22Rv1 (cell line): ENCODE results near the gene CKS1B.

Source experiments
- H3K27ac ChIP-seq: fragments of 450-650 bp; 2 replicates; pipeline ENCODE4 v1.5.1; 2017
- CTCF ChIP-seq: fragments of 450-650 bp; IDR thresholded peaks from 2 replicates; pipeline ENCODE4 v1.5.1; 2017; ENCODE audit warnings: mild to moderate bottlenecking
- ZFX ChIP-seq: fragments of 450-650 bp; IDR thresholded peaks from 2 replicates; pipeline ENCODE4 v1.6.1; 2017; ENCODE audit warnings: antibody characterized with exemption, borderline replicate concordance

The CKS1B gene

GRCh38 chr1:154972213-154972516, 2.3 kb upstream of the CKS1B start:
- no peak for TF ChIP-seq ZFX
- no peak for TF ChIP-seq CTCF
- peak overlapping the region; percentile 98 for H3K27ac ChIP-seq

- TF ChIP-seq CTCF, result no peak
- H3K27ac ChIP-seq, result peak overlapping the region; percentile 98
Observed at GRCh38 chr1:154972517-154973343, 1.8 kb upstream of the CKS1B start.

GRCh38 chr1:154973344-154974101, 958 bp upstream of the CKS1B start:
- peak overlapping the region; percentile 98 for H3K27ac ChIP-seq
- TF ChIP-seq CTCF (peak; percentile 62), ZFX (no peak)

DNA sequence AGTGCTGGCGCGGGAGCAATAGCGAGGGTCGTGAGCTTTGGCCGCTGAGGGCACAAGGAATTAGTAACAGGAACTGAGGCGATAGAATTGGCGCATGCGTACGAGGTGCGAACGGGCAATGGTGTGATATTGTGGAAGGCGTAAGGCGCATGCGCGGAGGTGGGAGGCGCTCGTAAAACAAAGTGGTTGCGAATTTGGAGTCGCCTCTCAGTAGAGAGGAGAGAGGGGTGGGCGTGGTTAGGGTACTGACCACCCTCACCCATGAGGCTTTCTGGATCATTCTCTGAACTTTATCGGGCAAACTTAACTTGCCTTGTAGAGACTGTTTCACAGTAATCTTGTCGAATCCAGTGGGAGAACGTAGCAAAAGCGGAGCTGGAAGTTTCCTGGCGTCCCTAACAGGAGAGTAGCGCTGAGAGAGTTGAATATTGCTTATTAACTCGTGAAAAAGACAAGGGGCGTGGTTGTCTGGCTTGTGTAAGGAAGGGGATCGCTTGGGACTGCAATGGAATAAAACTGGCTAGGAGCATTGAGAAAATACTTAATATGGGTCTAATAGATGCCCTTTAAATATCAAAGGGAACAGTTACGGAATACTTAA, 427 bp downstream of the CKS1B start:
- no peak for TF ChIP-seq CTCF
- TF ChIP-seq ZFX, result no peak
- H3K27ac ChIP-seq, result peak overlapping the region; percentile 98

DNA sequence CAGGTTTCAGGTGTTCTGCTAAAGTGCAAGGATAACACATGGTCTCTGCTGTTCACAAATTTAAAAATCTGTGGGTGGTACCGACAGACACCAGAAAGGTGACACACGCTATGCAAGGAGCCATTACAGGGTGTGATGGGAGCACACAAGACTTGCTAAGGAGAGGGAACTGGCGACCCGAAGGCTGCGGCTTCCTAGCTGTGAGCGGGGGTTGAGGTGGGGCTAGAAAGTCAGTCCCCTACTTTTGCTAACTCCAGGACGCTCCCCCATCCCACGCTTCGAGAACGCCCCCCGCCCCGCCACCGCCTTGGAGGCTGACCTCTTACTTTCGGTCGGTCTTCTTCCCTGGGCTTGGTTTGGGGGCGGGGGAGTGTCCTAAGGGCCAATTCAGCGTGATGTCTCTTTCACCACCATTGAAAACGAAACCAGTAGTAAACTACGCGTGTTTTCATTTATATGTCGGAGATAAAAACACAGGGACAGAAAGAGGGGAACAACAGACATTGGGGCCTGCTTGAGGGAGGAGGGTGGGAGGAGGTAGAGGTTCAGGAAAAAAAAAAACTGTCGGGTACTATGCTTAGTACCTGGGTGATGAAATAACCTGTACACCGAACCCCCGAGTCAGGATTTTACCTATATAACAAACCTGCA, 1.1 kb downstream of the CKS1B start:
- peak overlapping the region; percentile 98 for H3K27ac ChIP-seq

GRCh38 chr1:154977762-154978161, 3.3 kb downstream of the CKS1B start:
- peak overlapping the region; percentile 98; the same call in 1 of the 2 replicates for H3K27ac ChIP-seq

More for the DNA sequence above, 1.1 kb downstream of the CKS1B start:
- TF ChIP-seq ZFX (no peak), CTCF (no peak)

GRCh38 chr1:154978360-154978759, 3.9 kb downstream of the CKS1B start:
- peak overlapping the region; percentile 98; the same call in 1 of the 2 replicates for H3K27ac ChIP-seq
- TF ChIP-seq CTCF (no peak), ZFX (no peak)
